Measurements from ENCODE around the gene TFEB.
A peak's percentile ranks its signal among the peaks of the same experiment; 100 is the strongest.

Gene TFEB

DNA sequence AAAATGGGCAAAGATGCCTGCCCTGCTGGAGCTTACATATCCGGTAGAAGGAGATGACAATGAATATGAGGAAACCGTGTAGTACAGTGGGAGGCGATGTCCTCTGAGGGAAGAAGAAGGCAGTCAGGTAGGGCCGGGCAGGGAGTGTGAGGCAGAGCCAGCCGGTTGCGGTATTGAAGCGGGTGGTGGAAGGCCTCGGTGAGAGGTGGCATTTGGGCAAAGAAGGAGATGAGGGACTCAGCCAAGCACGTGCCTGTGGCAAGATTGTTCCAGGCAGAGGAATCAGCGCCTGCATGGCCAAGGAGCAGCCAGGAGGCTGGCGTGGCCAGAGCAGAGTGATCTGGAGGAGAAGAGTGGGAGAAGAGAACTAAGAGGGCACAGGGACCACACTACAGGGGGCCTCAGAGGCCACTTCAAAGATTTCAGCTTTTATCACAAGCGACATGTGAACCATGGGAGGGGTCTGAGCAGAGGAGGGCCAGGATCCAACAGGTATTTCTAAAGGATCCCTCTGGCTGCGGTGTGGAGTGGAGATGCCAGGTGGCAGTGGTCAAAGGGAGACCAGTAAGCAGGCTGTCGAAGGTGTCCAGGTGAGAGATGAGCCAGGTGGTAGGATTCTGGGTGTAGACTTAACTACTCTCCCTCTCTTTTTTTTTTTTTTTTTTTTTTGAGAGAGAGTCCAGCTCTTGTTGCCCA, 83.3 kb downstream of the TFEB start:
- H3K36me3 ChIP-seq: peaks cover 82% of the 10 kb centered on the region
- H4K20me1 ChIP-seq: peaks cover 60% of the 10 kb centered on the region

DNA sequence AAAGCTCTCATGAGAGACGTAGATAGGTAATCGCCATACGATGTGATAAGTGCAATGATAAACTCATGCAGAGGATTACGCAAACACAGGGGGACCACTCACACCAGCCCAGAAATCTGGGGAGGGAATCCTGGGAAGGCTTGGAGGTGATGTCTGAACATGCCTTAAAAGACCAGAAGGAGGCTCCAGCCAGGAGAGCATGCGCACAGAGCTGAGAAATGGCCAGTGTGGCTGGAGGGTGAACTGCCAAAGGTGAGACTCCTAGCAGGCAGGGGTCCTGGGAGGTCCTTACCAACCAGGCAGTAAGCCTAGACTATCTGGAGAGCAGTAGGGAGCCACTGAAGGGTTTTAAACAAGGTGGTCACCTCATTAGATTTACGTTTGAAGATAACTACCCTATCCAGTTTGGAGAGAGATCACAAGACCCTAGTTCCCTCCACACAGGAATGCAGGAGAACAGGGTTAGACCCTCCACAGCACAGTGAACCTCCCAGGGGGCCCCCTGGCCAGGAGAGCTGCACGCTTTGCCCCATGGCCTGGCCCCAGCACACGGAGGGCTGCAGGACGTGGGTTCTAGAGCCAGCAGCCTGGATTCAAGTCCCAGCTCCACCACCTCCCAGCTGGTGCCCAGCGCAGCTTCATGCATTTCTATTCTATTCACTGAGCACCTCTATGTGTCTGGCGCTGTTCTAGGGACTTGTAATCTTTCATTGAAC, 84.0 kb downstream of the TFEB start:
- Histone ChIP-seq H3K4me1 (peaks cover 22% of the 10 kb centered on the region), H3K9ac (no peak overlapping the region), H3K36me3 (peaks cover 89% of the 10 kb centered on the region), H3K4me2 (no peak overlapping the region), H3K27me3 (no peaks in the 10 kb centered on the region), H3K27ac (no peak overlapping the region), H3K4me3 (no peak overlapping the region), H3K9me3 (no peaks in the 10 kb centered on the region), H4K20me1 (peaks cover 67% of the 10 kb centered on the region)
- no peak for TF ChIP-seq Cebpa-rat (IDR thresholded peaks at IDR 0.05)

More for the DNA sequence above, 83.3 kb downstream of the TFEB start:
- Histone ChIP-seq H3K4me2 (no peak overlapping the region), H3K4me3 (no peak overlapping the region), H3K9ac (no peak overlapping the region), H3K27ac (no peak overlapping the region), H3K9me3 (no peaks in the 10 kb centered on the region), H3K27me3 (no peaks in the 10 kb centered on the region), H3K4me1 (peaks cover 30% of the 10 kb centered on the region)
- no peak for TF ChIP-seq Cebpa-rat (IDR thresholded peaks at IDR 0.05)

DNA sequence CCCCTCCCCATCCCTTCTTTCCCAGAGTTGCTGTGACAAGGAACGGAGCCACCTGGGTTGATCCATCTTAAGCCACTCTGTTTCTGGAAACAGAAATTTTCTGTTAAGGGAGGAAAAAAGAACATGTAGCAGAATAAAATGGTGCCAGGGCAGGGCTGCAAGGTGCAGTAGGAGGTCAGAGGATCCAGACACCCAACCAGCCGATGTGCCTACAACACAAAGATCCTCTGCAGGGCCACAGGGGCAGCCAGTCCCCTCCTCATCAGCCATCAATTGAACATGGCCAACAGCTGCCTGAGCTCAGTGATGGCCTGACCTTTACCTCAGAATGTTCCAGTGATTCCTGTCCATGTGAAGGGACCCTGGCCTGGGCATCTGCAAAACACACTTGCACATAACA, 85.3 kb downstream of the TFEB start:
- no peaks in the 10 kb centered on the region for H3K9me3 ChIP-seq
- no peaks in the 10 kb centered on the region for H3K27me3 ChIP-seq
- no peak overlapping the region for H3K4me3 ChIP-seq
- no peak for TF ChIP-seq Cebpa-rat (IDR thresholded peaks at IDR 0.05)
- H3K4me1 ChIP-seq: peaks cover 16% of the 10 kb centered on the region
- peaks cover 95% of the 10 kb centered on the region for H3K36me3 ChIP-seq
- H3K27ac ChIP-seq: no peak overlapping the region
- peaks cover 79% of the 10 kb centered on the region for H4K20me1 ChIP-seq
- no peak overlapping the region for H3K4me2 ChIP-seq
- no peak overlapping the region for H3K9ac ChIP-seq

DNA sequence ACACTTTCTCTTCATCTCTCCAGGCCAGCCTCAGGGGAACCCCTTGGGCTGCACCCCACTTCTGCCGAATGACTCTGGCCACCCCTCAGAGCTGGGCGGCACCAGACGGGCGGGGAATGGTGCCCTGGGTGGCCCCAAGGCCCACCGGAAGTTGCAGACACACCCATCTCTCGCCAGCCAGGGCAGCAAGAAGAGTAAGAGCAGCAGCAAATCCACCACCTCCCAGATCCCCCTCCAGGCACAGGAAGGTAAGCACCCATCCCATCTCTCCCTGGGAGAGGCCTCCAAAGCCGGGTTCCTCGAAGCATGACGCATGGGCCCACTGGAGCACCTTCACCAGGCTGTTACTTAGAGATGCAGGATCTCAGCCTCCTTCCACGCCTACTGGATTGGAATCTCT, 85.8 kb downstream of the TFEB start:
- no peaks in the 10 kb centered on the region for H3K9me3 ChIP-seq
- H3K36me3 ChIP-seq: peaks cover 95% of the 10 kb centered on the region
- no peaks in the 10 kb centered on the region for H3K27me3 ChIP-seq
- H3K9ac ChIP-seq: no peak overlapping the region
- no peak overlapping the region for H3K4me3 ChIP-seq
- peaks cover 16% of the 10 kb centered on the region for H3K4me1 ChIP-seq
- no peak overlapping the region for H3K4me2 ChIP-seq
- H3K27ac ChIP-seq: no peak overlapping the region
- no peak for TF ChIP-seq Cebpa-rat (IDR thresholded peaks at IDR 0.05)
- H4K20me1 ChIP-seq: peaks cover 79% of the 10 kb centered on the region

DNA sequence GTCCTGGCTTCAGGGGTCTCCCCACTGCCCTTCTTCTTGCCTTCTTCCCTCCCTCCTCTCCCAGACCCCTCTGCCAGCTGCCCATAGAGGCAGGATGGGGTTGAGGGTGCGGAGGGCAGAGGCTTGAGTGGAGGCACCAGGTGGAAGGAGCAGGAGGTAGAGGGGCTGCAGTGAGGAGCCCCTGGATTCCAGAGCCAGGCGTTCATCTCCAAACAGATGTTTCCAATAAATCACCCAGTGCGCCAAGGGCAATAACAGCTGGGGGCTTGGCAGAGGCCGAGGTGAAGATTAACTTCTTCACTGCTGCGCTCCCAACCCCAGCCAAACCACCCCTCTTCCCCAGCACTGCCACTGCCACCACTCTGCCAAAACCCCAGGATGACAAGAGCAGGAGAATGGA, 86.5 kb downstream of the TFEB start:
- Histone ChIP-seq H3K27ac (peak overlapping the region; percentile 35; the same call in 1 of the 2 replicates), H3K36me3 (peaks cover 97% of the 10 kb centered on the region), H4K20me1 (peaks cover 81% of the 10 kb centered on the region), H3K9ac (no peak overlapping the region), H3K27me3 (no peaks in the 10 kb centered on the region), H3K4me2 (no peak overlapping the region), H3K4me1 (peaks cover 19% of the 10 kb centered on the region), H3K4me3 (no peak overlapping the region), H3K9me3 (no peaks in the 10 kb centered on the region)
- no peak for TF ChIP-seq Cebpa-rat (IDR thresholded peaks at IDR 0.05)

- no peak overlapping the region for H3K9ac ChIP-seq
- no peak for TF ChIP-seq Cebpa-rat (IDR thresholded peaks at IDR 0.05)
- peaks cover 94% of the 10 kb centered on the region for H3K36me3 ChIP-seq
- H4K20me1 ChIP-seq: peaks cover 82% of the 10 kb centered on the region
- no peaks in the 10 kb centered on the region for H3K27me3 ChIP-seq
- H3K4me1 ChIP-seq: peaks cover 26% of the 10 kb centered on the region
- no peak overlapping the region for H3K4me3 ChIP-seq
- H3K9me3 ChIP-seq: no peaks in the 10 kb centered on the region
- no peak overlapping the region for H3K4me2 ChIP-seq
- H3K27ac ChIP-seq: peak overlapping the region; percentile 38; the same call in 1 of the 2 replicates
Measured at GRCh38 chr6:41648070-41648585, 87.3 kb downstream of the TFEB start.

DNA sequence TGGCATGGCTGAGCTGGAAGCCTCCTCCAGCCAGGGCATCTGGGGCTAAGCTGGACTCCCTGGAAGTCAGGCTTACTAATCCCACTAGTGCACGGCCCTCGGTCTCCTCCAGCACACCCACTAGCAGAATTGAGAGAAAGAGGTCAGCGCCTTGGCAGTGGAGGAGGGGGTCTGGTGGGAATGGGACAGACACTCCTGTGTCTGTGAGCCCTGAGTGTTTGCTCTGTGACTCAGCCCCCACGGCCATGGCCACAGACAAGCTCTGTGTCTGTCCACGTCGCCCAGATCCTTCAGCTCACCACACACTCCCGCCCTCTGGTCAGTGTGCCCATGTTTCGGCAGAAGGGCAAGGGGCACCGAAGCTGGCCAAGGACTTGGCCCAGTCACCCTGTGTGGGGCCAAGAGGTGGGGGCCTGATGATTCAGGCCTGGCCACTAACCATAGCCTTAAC, 88.3 kb downstream of the TFEB start:
- no peaks in the 10 kb centered on the region for H3K27me3 ChIP-seq
- H3K27ac ChIP-seq: no peak overlapping the region
- no peak for TF ChIP-seq Cebpa-rat (IDR thresholded peaks at IDR 0.05)

GRCh38 chr6:41646026-41646795, 89.2 kb downstream of the TFEB start:
- peaks cover 45% of the 10 kb centered on the region for H3K4me1 ChIP-seq
- no peak overlapping the region for H3K9ac ChIP-seq
- no peak for TF ChIP-seq Cebpa-rat (IDR thresholded peaks at IDR 0.05)
- no peaks in the 10 kb centered on the region for H3K27me3 ChIP-seq
- H3K4me2 ChIP-seq: no peak overlapping the region
- no peaks in the 10 kb centered on the region for H3K9me3 ChIP-seq
- H3K4me3 ChIP-seq: no peak overlapping the region
- H3K36me3 ChIP-seq: peaks cover 94% of the 10 kb centered on the region
- peaks cover 84% of the 10 kb centered on the region for H4K20me1 ChIP-seq
- H3K27ac ChIP-seq: peak overlapping the region; percentile 71; the same call in 1 of the 2 replicates

More for the DNA sequence above, 88.3 kb downstream of the TFEB start:
- peaks cover 94% of the 10 kb centered on the region for H3K36me3 ChIP-seq
- no peak overlapping the region for H3K4me2 ChIP-seq
- H4K20me1 ChIP-seq: peaks cover 84% of the 10 kb centered on the region
- no peak overlapping the region for H3K9ac ChIP-seq
- peaks cover 36% of the 10 kb centered on the region for H3K4me1 ChIP-seq
- H3K9me3 ChIP-seq: no peaks in the 10 kb centered on the region
- H3K4me3 ChIP-seq: no peak overlapping the region

DNA sequence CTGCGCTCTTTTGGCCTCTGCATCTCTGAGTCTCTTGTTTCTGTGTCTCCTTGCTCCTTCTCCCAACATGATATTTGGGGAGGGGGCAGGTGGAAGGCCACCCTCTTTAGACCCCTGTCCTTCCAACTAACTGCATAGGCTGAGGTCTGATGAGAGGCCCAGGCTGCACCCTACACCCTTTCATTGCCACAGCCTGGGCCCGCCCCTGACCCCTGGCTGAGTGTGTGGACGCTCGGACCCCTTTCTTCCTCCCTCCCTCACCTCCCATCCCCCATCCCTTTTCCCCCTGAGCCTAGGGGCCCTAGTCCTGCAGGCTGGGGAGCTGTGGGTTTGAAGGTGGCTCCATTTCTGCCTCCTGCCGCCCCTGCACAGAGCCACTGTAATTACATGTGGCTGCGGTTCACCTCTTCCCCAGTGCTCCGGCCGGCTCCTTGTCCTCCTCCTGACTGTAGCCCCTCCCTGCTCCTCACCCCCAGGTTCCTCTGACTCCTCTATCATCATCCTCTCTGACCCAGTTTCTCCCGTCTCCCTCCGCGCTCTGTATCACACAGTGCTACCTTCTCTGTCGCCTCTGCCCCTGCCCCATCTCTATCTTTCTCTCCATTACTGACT, 90.3 kb downstream of the TFEB start:
- H3K9me3 ChIP-seq: no peaks in the 10 kb centered on the region
- no peaks in the 10 kb centered on the region for H3K27me3 ChIP-seq
- peak overlapping the region; percentile 59; the same call in 1 of the 2 replicates for H3K4me2 ChIP-seq
- H4K20me1 ChIP-seq: peaks cover 93% of the 10 kb centered on the region
- no peak overlapping the region for H3K4me3 ChIP-seq
- H3K9ac ChIP-seq: peak overlapping the region; percentile 50; the same call in 1 of the 2 replicates
- H3K4me1 ChIP-seq: peaks cover 56% of the 10 kb centered on the region
- H3K36me3 ChIP-seq: peaks cover 89% of the 10 kb centered on the region
- TF ChIP-seq Cebpa-rat (IDR thresholded peaks at IDR 0.05): no peak
- H3K27ac ChIP-seq: peak overlapping the region; percentile 71
